Neuronal stem cell (in vitro differentiated cells): ENCODE results near the gene ARMC6.

ENCODE experiments used
- DNase-seq: peaks from one replicate; pipeline ENCODE4 v3.0.0-alpha.2; 2013; ENCODE audit warnings: low spot score
- H2AFZ ChIP-seq: one replicate; pipeline ENCODE4 v1.6.1; 2013; ENCODE audit warnings: mild to moderate bottlenecking, low read length, inconsistent platforms
- H2AK5ac ChIP-seq: 2 replicates; pipeline ENCODE4 v1.6.1; 2013; ENCODE audit warnings: low read depth, mild to moderate bottlenecking, inconsistent platforms, low read length, moderate library complexity, mixed read lengths
- H2BK120ac ChIP-seq: 2 replicates; pipeline ENCODE4 v1.6.1; 2013; ENCODE audit warnings: low read depth, mild to moderate bottlenecking, inconsistent platforms, low read length, moderate library complexity, mixed read lengths
- H2BK12ac ChIP-seq: one replicate; pipeline ENCODE4 v1.6.1; 2013; ENCODE audit warnings: low read length, inconsistent platforms
- H2BK15ac ChIP-seq: 2 replicates; pipeline ENCODE4 v1.6.1; 2013; ENCODE audit warnings: mild to moderate bottlenecking, low read length, inconsistent platforms, mixed read lengths
- H2BK5ac ChIP-seq: one replicate; pipeline ENCODE4 v1.6.1; 2013; ENCODE audit warnings: inconsistent platforms, mild to moderate bottlenecking, low read length, moderate library complexity
- H3K14ac ChIP-seq: one replicate; pipeline ENCODE4 v1.6.1; 2013; ENCODE audit warnings: low read length, inconsistent platforms
- H3K18ac ChIP-seq: 2 replicates; pipeline ENCODE4 v1.6.1; 2013; ENCODE audit warnings: low read length, inconsistent platforms
- H3K23ac ChIP-seq: 2 replicates; pipeline ENCODE4 v1.6.1; 2013; ENCODE audit warnings: low read depth, mild to moderate bottlenecking, mixed read lengths, low read length, inconsistent platforms; ENCODE audit not compliant: poor library complexity
- H3K27ac ChIP-seq: replicated peaks from 3 replicates; pipeline ENCODE4 v1.5.1; 2013; ENCODE audit warnings: low read length, inconsistent platforms
- H3K27me3 ChIP-seq, 3 experiments: 2 replicates each; pipeline ENCODE4 v1.6.1; 2013; ENCODE audit warnings: low read length in 3 of 3, mild to moderate bottlenecking in 2 of 3, inconsistent platforms in 1 of 3, low read depth in 1 of 3, mixed read lengths in 1 of 3, moderate library complexity in 1 of 3; ENCODE audit not compliant: control insufficient read depth in 3 of 3, insufficient read depth in 3 of 3
- H3K36me3 ChIP-seq, 2 donors: replicated peaks in 1 of 2; 2 replicates each; pipeline ENCODE4 v1.6.1; 2013; ENCODE audit warnings: low read length in 2 of 2; ENCODE audit not compliant: control insufficient read depth in 2 of 2, insufficient read depth in 2 of 2
- H3K4ac ChIP-seq: 2 replicates; pipeline ENCODE4 v1.6.1; 2013; ENCODE audit warnings: inconsistent platforms, mild to moderate bottlenecking, low read length, moderate library complexity
- H3K4me1 ChIP-seq, 2 donors: 1 replicate in 1 of 2; 2 replicates in 1 of 2; pipeline ENCODE4 v1.6.1; 2013; ENCODE audit warnings: low read length in 2 of 2, low read depth in 1 of 2; ENCODE audit not compliant: control insufficient read depth in 2 of 2, insufficient read depth in 1 of 2
- H3K4me2 ChIP-seq: one replicate; pipeline ENCODE4 v1.6.1; 2013; ENCODE audit warnings: mild to moderate bottlenecking, low read length, inconsistent platforms; ENCODE audit not compliant: insufficient read depth, poor library complexity, severe bottlenecking
- H3K4me3 ChIP-seq, 2 donors: 2 replicates each; pipeline ENCODE4 v1.5.1; 2013; ENCODE audit warnings: low read length in 2 of 2, mild to moderate bottlenecking in 2 of 2, inconsistent platforms in 1 of 2, moderate library complexity in 1 of 2
- H3K79me1 ChIP-seq: one replicate; pipeline ENCODE4 v1.6.1; 2013; ENCODE audit warnings: low read depth, mild to moderate bottlenecking, inconsistent platforms, low read length, moderate library complexity
- H3K9ac ChIP-seq: one replicate; pipeline ENCODE4 v1.6.1; 2013; ENCODE audit warnings: mild to moderate bottlenecking, low read depth, low read length, inconsistent platforms; ENCODE audit not compliant: poor library complexity
- H3K9me3 ChIP-seq, 2 donors: replicated peaks in 1 of 2; 2 replicates each; pipeline versions ENCODE3 to v1.6.1; 2013; ENCODE audit warnings: low read length in 2 of 2, mild to moderate bottlenecking in 2 of 2, inconsistent platforms in 1 of 2, low read depth in 1 of 2, mixed read lengths in 1 of 2, moderate library complexity in 1 of 2; ENCODE audit not compliant: control insufficient read depth in 2 of 2, insufficient read depth in 1 of 2
- H4K8ac ChIP-seq: one replicate; pipeline ENCODE4 v1.6.1; 2013; ENCODE audit warnings: low read depth, mild to moderate bottlenecking, inconsistent platforms, low read length, moderate library complexity
- H4K91ac ChIP-seq: one replicate; pipeline ENCODE4 v1.6.1; 2013; ENCODE audit warnings: low read length, low read depth, mild to moderate bottlenecking, inconsistent platforms; ENCODE audit not compliant: poor library complexity
- WGBS, 2 donors: extraction: QIAGEN DNeasy Blood & Tissue Kit; methylation state at CpG; one replicate each; pipeline ENCODE4 v1.1.7; 2013; ENCODE audit warnings: missing lambda C conversion rate in 2 of 2, mixed read lengths in 1 of 2; ENCODE audit not compliant: insufficient read length in 2 of 2, insufficient replicate concordance in 1 of 2; ENCODE audit errors: extremely low coverage in 2 of 2; 5-methylcytosine and 5-hydroxymethylcytosine counted together

The ARMC6 gene

GRCh38 chr19:19026299-19026971, 7.0 kb upstream of the ARMC6 start:
- H2BK15ac ChIP-seq = no peak overlapping the region
- H3K4ac ChIP-seq = no peak overlapping the region
- no peaks in the 10 kb centered on the region for H3K4me1 ChIP-seq
- no peak overlapping the region for H2AK5ac ChIP-seq
- no peaks in the 10 kb centered on the region for H3K27me3 ChIP-seq
- peaks cover 51 to 92% of the 10 kb centered on the region in 2 donors for H3K36me3 ChIP-seq
- no peak overlapping the region for H4K91ac ChIP-seq
- H2AFZ ChIP-seq = no peak overlapping the region
- no peak for DNase-seq
- no peak overlapping the region for H3K27ac ChIP-seq
- no peak overlapping the region for H3K4me2 ChIP-seq
- H3K14ac ChIP-seq = no peak overlapping the region
- WGBS, 2 donors = no CpG with 5 or more reads among the region's 10 CpGs
- H2BK120ac ChIP-seq = no peak overlapping the region
- peaks cover 2% of the 10 kb centered on the region for H3K79me1 ChIP-seq
- no peak overlapping the region for H2BK12ac ChIP-seq
- H3K9ac ChIP-seq = no peak overlapping the region
- H3K18ac ChIP-seq = no peak overlapping the region
- H3K9me3 ChIP-seq = no peaks in the 10 kb centered on the region
- no peak overlapping the region for H3K23ac ChIP-seq
- no peak overlapping the region for H4K8ac ChIP-seq
- no peak overlapping the region for H2BK5ac ChIP-seq
- no peak overlapping the region for H3K4me3 ChIP-seq

GRCh38 chr19:19027228-19027627, 6.2 kb upstream of the ARMC6 start:
- Histone ChIP-seq H2BK12ac (no peak overlapping the region), H3K79me1 (peaks cover 2% of the 10 kb centered on the region), H4K8ac (no peak overlapping the region), H3K9me3 (no peaks in the 10 kb centered on the region), H3K14ac (no peak overlapping the region), H3K4me2 (no peak overlapping the region), H3K4ac (no peak overlapping the region), H3K23ac (no peak overlapping the region), H2BK120ac (no peak overlapping the region), H3K27ac (no peak overlapping the region), H3K27me3 (no peaks in the 10 kb centered on the region), H3K4me3 (no peak overlapping the region), H2AK5ac (no peak overlapping the region), H3K36me3 (peaks cover 51 to 91% of the 10 kb centered on the region in 2 donors), H4K91ac (no peak overlapping the region), H2AFZ (no peak overlapping the region), H3K9ac (no peak overlapping the region), H2BK15ac (no peak overlapping the region), H3K18ac (no peak overlapping the region), H3K4me1 (peaks cover 2 to 4% of the 10 kb centered on the region in 2 donors), H2BK5ac (no peak overlapping the region)
- no peak for DNase-seq
- WGBS, 2 donors = no CpG with 5 or more reads among the region's 4 CpGs

- H2BK15ac ChIP-seq = no peak overlapping the region
- no peak overlapping the region for H2BK5ac ChIP-seq
- H2BK120ac ChIP-seq = no peak overlapping the region
- no peak overlapping the region for H2AK5ac ChIP-seq
- no peaks in the 10 kb centered on the region for H3K79me1 ChIP-seq
- H3K4ac ChIP-seq = no peak overlapping the region
- no peak overlapping the region for H3K9ac ChIP-seq
- DNase-seq = no peak
- no peak overlapping the region for H3K4me3 ChIP-seq
- H3K14ac ChIP-seq = no peak overlapping the region
- no peak overlapping the region for H4K8ac ChIP-seq
- H3K27me3 ChIP-seq = no peaks in the 10 kb centered on the region
- H2AFZ ChIP-seq = no peak overlapping the region
- no peak overlapping the region for H3K4me2 ChIP-seq
- H3K23ac ChIP-seq = no peak overlapping the region
- no peak overlapping the region for H4K91ac ChIP-seq
- H3K18ac ChIP-seq = no peak overlapping the region
- H3K9me3 ChIP-seq = no peaks in the 10 kb centered on the region
- no peak overlapping the region for H3K27ac ChIP-seq
- WGBS, 2 donors = no CpG with 5 or more reads among the region's 9 CpGs
- peaks cover 2 to 4% of the 10 kb centered on the region in 2 donors for H3K4me1 ChIP-seq
- H2BK12ac ChIP-seq = no peak overlapping the region
- peaks cover 40 to 78% of the 10 kb centered on the region in 2 donors for H3K36me3 ChIP-seq
Measured at GRCh38 chr19:19028526-19028925, 4.9 kb upstream of the ARMC6 start.

DNA sequence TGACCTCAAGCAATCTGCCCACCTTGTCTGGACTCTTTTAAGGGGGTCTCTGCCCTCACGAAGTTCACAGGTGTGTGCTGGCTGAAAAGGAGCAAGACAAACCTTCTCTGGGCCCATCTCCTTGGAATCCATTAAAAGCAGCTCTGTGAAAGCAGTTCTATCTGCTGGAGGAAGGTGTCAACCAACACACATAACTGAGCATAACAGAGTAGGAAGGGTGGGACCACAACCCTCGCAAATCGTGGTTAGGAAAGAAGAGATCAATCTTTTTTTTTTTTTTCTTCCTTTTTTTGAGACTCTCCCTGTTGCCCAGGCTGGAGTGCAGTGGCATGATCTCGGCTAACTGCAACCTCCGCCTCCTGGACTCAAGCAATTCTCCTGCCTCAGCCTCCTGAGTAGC, 1.5 kb upstream of the ARMC6 start:
- no peak overlapping the region for H3K9ac ChIP-seq
- H3K23ac ChIP-seq = no peak overlapping the region
- H2BK5ac ChIP-seq = no peak overlapping the region
- no peak overlapping the region for H3K4ac ChIP-seq
- H3K4me1 ChIP-seq = peaks cover 4 to 5% of the 10 kb centered on the region in 2 donors
- no peak overlapping the region for H2BK15ac ChIP-seq
- H4K91ac ChIP-seq = no peak overlapping the region
- H3K27ac ChIP-seq = no peak overlapping the region
- no peak overlapping the region for H3K4me2 ChIP-seq
- H3K27me3 ChIP-seq = no peaks in the 10 kb centered on the region
- H3K79me1 ChIP-seq = peaks cover 4% of the 10 kb centered on the region
- H2BK12ac ChIP-seq = no peak overlapping the region
- no CpG with 5 or more reads among the region's 5 CpGs for WGBS, 2 donors
- H3K4me3 ChIP-seq = peak overlapping the region in 1 of 2 donors; percentile 99
- peaks cover 0 to 5% of the 10 kb centered on the region in 2 donors for H3K9me3 ChIP-seq
- no peak for DNase-seq
- no peak overlapping the region for H2BK120ac ChIP-seq
- no peak overlapping the region for H3K14ac ChIP-seq
- no peak overlapping the region for H4K8ac ChIP-seq
- no peak overlapping the region for H2AFZ ChIP-seq
- H3K18ac ChIP-seq = no peak overlapping the region
- H2AK5ac ChIP-seq = no peak overlapping the region
- H3K36me3 ChIP-seq = peaks cover 17 to 52% of the 10 kb centered on the region in 2 donors
